Testis (tissue), 2 donors: Measurements from ENCODE around the gene KCNH4.

Source experiments
- CTCF ChIP-seq, 3 experiments: fragments of 450-650 bp in 2 of 3; fragments of 200-600 bp in 1 of 3; sonication (generic) in 1 of 3; IDR thresholded peaks; one replicate each; pipeline ENCODE4 v1.5.1; 2016 to 2019; ENCODE audit warnings: antibody characterized with exemption in 3 of 3, mild to moderate bottlenecking in 2 of 3, moderate library complexity in 1 of 3
- POLR2A ChIP-seq: fragments of 450-650 bp; IDR thresholded peaks from one replicate; pipeline ENCODE4 v1.6.1; 2017; ENCODE audit warnings: antibody characterized with exemption, mild to moderate bottlenecking, moderate library complexity

GRCh38 chr17:42146911-42147607, 33.9 kb downstream of the KCNH4 start:
- no peak for TF ChIP-seq CTCF (IDR thresholded peaks at IDR 0.05)
- no peak for TF ChIP-seq POLR2A
